Right atrium auricular region (tissue), 2 donors: ENCODE data around the gene GTPBP6. TPM values are rescaled to one million over a fixed set of nuclear protein-coding genes. Genes with fewer than 3 reads are reported as not detected.
A peak's percentile ranks its signal among the peaks of the same experiment; 100 is the strongest.

ENCODE experiments used
- DNase-seq: peaks from one replicate; pipeline ENCODE4 v3.0.0-alpha.2; 2019; ENCODE audit warnings: low spot score
- H3K27ac ChIP-seq, 2 donors: fragments of 200-600 bp; sonication (generic); 1 replicate in 1 of 2; 2 replicates in 1 of 2; pipeline ENCODE4 v1.5.1; 2016 to 2019
- H3K27me3 ChIP-seq, 2 donors: fragments of 200-600 bp; sonication (generic); one replicate each; pipeline versions ENCODE4 v1.5.1 to v1.6.0; 2017 to 2019
- H3K36me3 ChIP-seq: fragments of 200-600 bp; sonication (generic); one replicate; pipeline ENCODE4 v1.5.1; 2016
- H3K4me1 ChIP-seq, 2 donors: fragments of 200-600 bp; sonication (generic); one replicate each; pipeline versions ENCODE4 v1.5.1 to v1.6.0; 2017 to 2019
- H3K4me3 ChIP-seq, 2 donors: fragments of 200-600 bp; sonication (generic); 1 replicate in 1 of 2; 2 replicates in 1 of 2; pipeline ENCODE4 v1.5.1; 2017 to 2019; ENCODE audit warnings: mild to moderate bottlenecking in 1 of 2, moderate library complexity in 1 of 2
- H3K9me3 ChIP-seq, 2 donors: fragments of 200-600 bp; sonication (generic); one replicate each; pipeline ENCODE4 v1.5.1; 2019
- CTCF ChIP-seq, 2 donors: fragments of 200-600 bp; sonication (generic); IDR thresholded peaks; one replicate each; pipeline ENCODE4 v1.5.1; 2019; ENCODE audit warnings: antibody characterized with exemption in 2 of 2
- total RNA-seq, 2 donors: library from RNA; depleted of rRNA; stranded (reverse); fragments of >200 nt; gene quantifications; one replicate each; pipeline ENCODE4 v1.1.0, GENCODE V29; 2016

The GTPBP6 gene
- total RNA-seq, 2 donors from 2014 or later: 44.6 to 52.1 TPM

GRCh38 chrX:323721-324628 lies 5.4 kb upstream of the GTPBP6 start:
- Histone ChIP-seq H3K27ac (no peak overlapping the region), H3K4me3 (no peak overlapping the region), H3K36me3 (no peaks in the 10 kb centered on the region), H3K4me1 (peaks cover 0 to 28% of the 10 kb centered on the region in 2 donors), H3K9me3 (no peaks in the 10 kb centered on the region), H3K27me3 (no peaks in the 10 kb centered on the region)
- DNase-seq: no peak
- peak in 1 of 2 donors; percentile 34 for TF ChIP-seq CTCF (IDR thresholded peaks at IDR 0.05)

- DNase-seq: no peak
- Histone ChIP-seq H3K9me3 (no peaks in the 10 kb centered on the region), H3K36me3 (peaks cover 2% of the 10 kb centered on the region), H3K4me1 (peaks cover 0 to 35% of the 10 kb centered on the region in 2 donors), H3K27ac (peak overlapping the region in 1 of 2 donors; percentile 89), H3K4me3 (peak overlapping the region; percentile 87 to 97), H3K27me3 (no peaks in the 10 kb centered on the region)
- no peak for TF ChIP-seq CTCF (IDR thresholded peaks at IDR 0.05)
These were observed 1.7 kb upstream of the GTPBP6 start for GRCh38 chrX:320126-320783.

GRCh38 chrX:319579-320125 lies 1.1 kb upstream of the GTPBP6 start:
- Histone ChIP-seq H3K27me3 (no peaks in the 10 kb centered on the region), H3K4me1 (peaks cover 0 to 35% of the 10 kb centered on the region in 2 donors), H3K27ac (peak overlapping the region; percentile 84 to 89), H3K4me3 (peak overlapping the region; percentile 87 to 97), H3K36me3 (peaks cover 8% of the 10 kb centered on the region), H3K9me3 (no peaks in the 10 kb centered on the region)
- DNase-seq: no peak
- no peak for TF ChIP-seq CTCF (IDR thresholded peaks at IDR 0.05)

- H3K4me3 ChIP-seq: peak overlapping the region; percentile 91 to 97
- no peaks in the 10 kb centered on the region for H3K9me3 ChIP-seq
- peaks cover 0 to 29% of the 10 kb centered on the region in 2 donors for H3K4me1 ChIP-seq
- no peaks in the 10 kb centered on the region for H3K27me3 ChIP-seq
- H3K27ac ChIP-seq: peak overlapping the region; percentile 90 to 92
- DNase-seq: peak; percentile 99
- peaks cover 21% of the 10 kb centered on the region for H3K36me3 ChIP-seq
- no peak for TF ChIP-seq CTCF (IDR thresholded peaks at IDR 0.05)
These were observed 393 bp downstream of the GTPBP6 start for GRCh38 chrX:318068-318738.

- peaks cover 28% of the 10 kb centered on the region for H3K36me3 ChIP-seq
- no peaks in the 10 kb centered on the region for H3K9me3 ChIP-seq
- H3K4me3 ChIP-seq: peak overlapping the region; percentile 91 to 97
- peak overlapping the region; percentile 90 to 92 for H3K27ac ChIP-seq
- H3K27me3 ChIP-seq: no peaks in the 10 kb centered on the region
- DNase-seq: no peak
- H3K4me1 ChIP-seq: peaks cover 0 to 26% of the 10 kb centered on the region in 2 donors
- TF ChIP-seq CTCF (IDR thresholded peaks at IDR 0.05): no peak
These were observed 1.1 kb downstream of the GTPBP6 start for GRCh38 chrX:317424-318067.
